ENCODE measurements around the gene MYO9B. TPM values are rescaled to one million over a fixed set of nuclear protein-coding genes. Genes with fewer than 3 reads are reported as not detected.

Gene MYO9B
- total and polyA plus RNA-seq, 2 experiments from 2014 or later, result 29.9 to 32.4 TPM

- Histone ChIP-seq H3K9me3 (ENCODE audit: low read depth) (no peaks in the 10 kb centered on the region), H3K27ac (no peak overlapping the region), H3K27me3 (no peaks in the 10 kb centered on the region), H3K79me2 (no peaks in the 10 kb centered on the region), H3K4me1 (ENCODE audit: insufficient read depth) (no peaks in the 10 kb centered on the region), H2AFZ (no peak overlapping the region), H3K4me3 (no peak overlapping the region), H3K36me3 (replicated peaks; ENCODE audit: insufficient read depth, low read depth) (no peaks in the 10 kb centered on the region), H4K20me1 (ENCODE audit: insufficient read depth, poor library complexity, severe bottlenecking) (no peaks in the 10 kb centered on the region), H3K4me2 (no peak overlapping the region), H3K9me2 (replicated peaks; ENCODE audit: insufficient read depth) (no peaks in the 10 kb centered on the region)
- TF ChIP-seq EZH2phosphoT487 (IDR thresholded peaks at IDR 0.05; ENCODE audit: low read depth, severe bottlenecking, unreplicated experiment) (no peak), EZH2 (IDR thresholded peaks at IDR 0.05; ENCODE audit: borderline replicate concordance) (no peak)
- TF ChIP-seq, protein P1, sequence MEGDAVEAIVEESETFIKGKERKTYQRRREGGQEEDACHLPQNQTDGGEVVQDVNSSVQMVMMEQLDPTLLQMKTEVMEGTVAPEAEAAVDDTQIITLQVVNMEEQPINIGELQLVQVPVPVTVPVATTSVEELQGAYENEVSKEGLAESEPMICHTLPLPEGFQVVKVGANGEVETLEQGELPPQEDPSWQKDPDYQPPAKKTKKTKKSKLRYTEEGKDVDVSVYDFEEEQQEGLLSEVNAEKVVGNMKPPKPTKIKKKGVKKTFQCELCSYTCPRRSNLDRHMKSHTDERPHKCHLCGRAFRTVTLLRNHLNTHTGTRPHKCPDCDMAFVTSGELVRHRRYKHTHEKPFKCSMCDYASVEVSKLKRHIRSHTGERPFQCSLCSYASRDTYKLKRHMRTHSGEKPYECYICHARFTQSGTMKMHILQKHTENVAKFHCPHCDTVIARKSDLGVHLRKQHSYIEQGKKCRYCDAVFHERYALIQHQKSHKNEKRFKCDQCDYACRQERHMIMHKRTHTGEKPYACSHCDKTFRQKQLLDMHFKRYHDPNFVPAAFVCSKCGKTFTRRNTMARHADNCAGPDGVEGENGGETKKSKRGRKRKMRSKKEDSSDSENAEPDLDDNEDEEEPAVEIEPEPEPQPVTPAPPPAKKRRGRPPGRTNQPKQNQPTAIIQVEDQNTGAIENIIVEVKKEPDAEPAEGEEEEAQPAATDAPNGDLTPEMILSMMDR (IDR thresholded peaks at IDR 0.05; ENCODE audit: poor library complexity), result no peak
- 92% methylated on average over 4 of the region's 5 CpGs for WGBS (ENCODE audit: low lambda C conversion rate, missing lambda C conversion rate)
- DNase-seq (ENCODE audit: low spot score), result no peak
Observed at GRCh38 chr19:17054746-17055145, 20.8 kb upstream of the MYO9B start.

GRCh38 chr19:17055636-17056035 is 19.9 kb upstream of the MYO9B start:
- no peak overlapping the region for H3K4me3 ChIP-seq
- H3K36me3 ChIP-seq (replicated peaks; ENCODE audit: insufficient read depth, low read depth), result no peaks in the 10 kb centered on the region
- no peak overlapping the region for H3K27ac ChIP-seq
- 96% methylated on average over 15 of the region's 15 CpGs for WGBS (ENCODE audit: low lambda C conversion rate, missing lambda C conversion rate)
- H3K79me2 ChIP-seq, result no peaks in the 10 kb centered on the region
- H3K4me1 ChIP-seq (ENCODE audit: insufficient read depth), result no peaks in the 10 kb centered on the region
- no peak for DNase-seq (ENCODE audit: low spot score)
- H3K27me3 ChIP-seq, result no peaks in the 10 kb centered on the region
- H2AFZ ChIP-seq, result no peak overlapping the region
- TF ChIP-seq EZH2phosphoT487 (IDR thresholded peaks at IDR 0.05; ENCODE audit: low read depth, severe bottlenecking, unreplicated experiment) (no peak), EZH2 (IDR thresholded peaks at IDR 0.05; ENCODE audit: borderline replicate concordance) (no peak)
- no peaks in the 10 kb centered on the region for H3K9me3 ChIP-seq (ENCODE audit: low read depth)
- no peaks in the 10 kb centered on the region for H3K9me2 ChIP-seq (replicated peaks; ENCODE audit: insufficient read depth)
- H3K4me2 ChIP-seq, result no peak overlapping the region
- H4K20me1 ChIP-seq (ENCODE audit: insufficient read depth, poor library complexity, severe bottlenecking), result no peaks in the 10 kb centered on the region

DNA sequence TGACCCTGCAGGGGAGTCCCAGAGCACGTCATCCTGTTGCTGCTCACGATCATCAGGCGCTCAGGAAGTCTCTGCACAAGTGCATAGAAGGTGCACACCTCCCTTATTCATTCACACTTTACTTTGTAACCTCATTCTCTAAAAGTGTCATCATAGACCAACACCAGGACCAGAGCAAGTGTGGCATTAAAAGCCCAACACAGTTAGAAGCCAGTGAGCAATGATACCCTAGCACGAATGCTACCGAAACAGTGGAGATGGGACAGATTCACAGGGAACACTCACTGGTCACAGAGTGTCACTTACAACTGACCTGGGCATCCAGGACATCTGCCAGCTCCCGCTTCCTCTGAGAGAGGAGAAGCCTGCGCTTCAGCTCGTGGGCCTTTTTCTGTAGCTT is 17.3 kb upstream of the MYO9B start:
- Histone ChIP-seq H3K9me2 (replicated peaks; ENCODE audit: insufficient read depth) (no peaks in the 10 kb centered on the region), H4K20me1 (ENCODE audit: insufficient read depth, poor library complexity, severe bottlenecking) (no peaks in the 10 kb centered on the region), H3K9me3 (ENCODE audit: low read depth) (no peaks in the 10 kb centered on the region), H3K4me3 (no peak overlapping the region), H3K36me3 (replicated peaks; ENCODE audit: insufficient read depth, low read depth) (no peaks in the 10 kb centered on the region), H3K4me1 (ENCODE audit: insufficient read depth) (no peaks in the 10 kb centered on the region), H3K27ac (no peak overlapping the region), H3K4me2 (no peak overlapping the region), H3K79me2 (no peaks in the 10 kb centered on the region), H2AFZ (no peak overlapping the region), H3K27me3 (no peaks in the 10 kb centered on the region)
- 96% methylated on average over 8 of the region's 8 CpGs for WGBS (ENCODE audit: low lambda C conversion rate, missing lambda C conversion rate)
- DNase-seq (ENCODE audit: low spot score), result no peak
- TF ChIP-seq EZH2phosphoT487 (IDR thresholded peaks at IDR 0.05; ENCODE audit: low read depth, severe bottlenecking, unreplicated experiment), result no peak
- TF ChIP-seq, protein P1 (IDR thresholded peaks at IDR 0.05; ENCODE audit: poor library complexity), result no peak
- no peak for TF ChIP-seq EZH2 (IDR thresholded peaks at IDR 0.05; ENCODE audit: borderline replicate concordance)

DNA sequence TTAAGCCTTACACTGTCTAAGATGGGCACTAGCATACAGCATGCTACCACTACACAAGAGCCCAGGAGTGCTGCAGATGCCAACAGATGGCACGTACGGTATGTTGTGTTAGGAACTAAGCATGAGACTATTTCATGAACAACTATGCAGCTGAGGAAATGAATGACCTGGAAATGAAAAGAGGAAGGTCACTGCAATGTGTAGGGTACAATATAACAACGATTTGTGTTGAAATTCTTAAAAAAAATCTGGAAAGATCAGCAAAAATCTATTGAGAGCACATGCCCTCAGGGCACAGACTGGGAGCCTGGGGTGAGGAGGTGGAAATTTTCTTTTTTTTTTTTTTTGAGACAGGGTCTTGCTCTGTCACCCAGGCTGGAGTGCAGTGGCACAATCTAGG is 14.8 kb upstream of the MYO9B start:
- Histone ChIP-seq H3K36me3 (replicated peaks; ENCODE audit: insufficient read depth, low read depth) (no peaks in the 10 kb centered on the region), H3K79me2 (peaks cover 5% of the 10 kb centered on the region), H3K27me3 (no peaks in the 10 kb centered on the region), H3K9me3 (ENCODE audit: low read depth) (no peaks in the 10 kb centered on the region), H2AFZ (no peak overlapping the region), H3K4me3 (no peak overlapping the region), H4K20me1 (ENCODE audit: insufficient read depth, poor library complexity, severe bottlenecking) (no peaks in the 10 kb centered on the region), H3K27ac (no peak overlapping the region), H3K4me1 (ENCODE audit: insufficient read depth) (no peaks in the 10 kb centered on the region), H3K9me2 (replicated peaks; ENCODE audit: insufficient read depth) (no peaks in the 10 kb centered on the region), H3K4me2 (no peak overlapping the region)
- no peak for DNase-seq (ENCODE audit: low spot score)
- WGBS (ENCODE audit: low lambda C conversion rate, missing lambda C conversion rate), result 97% methylated on average over 3 of the region's 3 CpGs
- TF ChIP-seq EZH2phosphoT487 (IDR thresholded peaks at IDR 0.05; ENCODE audit: low read depth, severe bottlenecking, unreplicated experiment) (no peak), EZH2 (IDR thresholded peaks at IDR 0.05; ENCODE audit: borderline replicate concordance) (no peak)
- TF ChIP-seq, protein P1 (IDR thresholded peaks at IDR 0.05; ENCODE audit: poor library complexity), result no peak

Measured in hepatocyte (in vitro differentiated cells).